K562 (cell line): ENCODE results near the gene EGFL7. TPM values are rescaled to one million over a fixed set of nuclear protein-coding genes. Genes with fewer than 3 reads are reported as not detected.

Experiments used
- CHCHD3 ChIP-seq: fragments of 250-450 bp; sonication (Bioruptor Pico); IDR thresholded peaks from 2 replicates; pipeline ENCODE4 v2.1.2; 2022; ENCODE audit warnings: mild to moderate bottlenecking
- CREB5 ChIP-seq: fragments of 250-450 bp; sonication (Bioruptor Pico); IDR thresholded peaks from 2 replicates; pipeline ENCODE4 v1.5.0; 2020; ENCODE audit warnings: mild to moderate bottlenecking
- ESRRA ChIP-seq: fragments of 450-650 bp; IDR thresholded peaks from 2 replicates; pipeline ENCODE4 v1.6.1; 2014; ENCODE audit warnings: low read depth, mild to moderate bottlenecking, moderate library complexity, borderline replicate concordance
- NRF1 ChIP-seq, 2 experiments: fragments of 450-650 bp; IDR thresholded peaks in 1 of 2; conservative IDR thresholded peaks in 1 of 2; 2 replicates each; pipeline ENCODE4 v1.6.1; 2014; ENCODE audit warnings: mild to moderate bottlenecking in 2 of 2
- PHTF2 ChIP-seq: fragments of 250-450 bp; sonication (Bioruptor Pico); IDR thresholded peaks from 2 replicates; pipeline ENCODE4 v1.5.0; 2021; ENCODE audit warnings: mild to moderate bottlenecking
- YY1 ChIP-seq, 3 experiments: IDR thresholded peaks; 2 replicates each; pipeline ENCODE4 v1.6.1; 2011; ENCODE audit warnings: low read length in 2 of 3, mild to moderate bottlenecking in 2 of 3, moderate library complexity in 2 of 3, borderline replicate concordance in 1 of 3, control low read depth in 1 of 3, low read depth in 1 of 3; ENCODE audit not compliant: insufficient read depth in 3 of 3, insufficient replicate concordance in 2 of 3, control insufficient read depth in 1 of 3, insufficient read length in 1 of 3; ENCODE audit errors: extremely low read depth in 1 of 3
- ZBTB49 ChIP-seq: sonication (generic); formaldehyde crosslinking; IDR thresholded peaks from 2 replicates; pipeline ENCODE4 v1.8.0; 2022; ENCODE audit warnings: missing genetic modification reagents, mild to moderate bottlenecking, borderline replicate concordance
- ZKSCAN1 ChIP-seq: fragments of 150-350 bp; IDR thresholded peaks from 2 replicates; pipeline ENCODE4 v1.6.1; 2016; ENCODE audit warnings: low read depth, low read length
- ZNF24 ChIP-seq: fragments of 450-650 bp; IDR thresholded peaks from 2 replicates; pipeline ENCODE4 v1.6.1; 2016
- polyA plus RNA-seq, 8 experiments: library from polyadenylated mRNA; depleted of rRNA in 4 of 8; stranded (reverse) in 5 of 8; unstranded in 3 of 8; fragments of >200 nt; fragmentation: Nextera tagmentation in 2 of 8; fragmentation: Illumina TruSeq in 1 of 8; extraction: Ambion mirVana in 2 of 8; extraction: Trizol in 1 of 8; gene quantifications; 2 replicates each; pipeline versions ENCODE4 v1.2.1 to v1.2.3, GENCODE V29; 2011 to 2014; ENCODE audit warnings: inconsistent platforms in 1 of 8, missing spikeins in 1 of 8
- total RNA-seq, 7 experiments: library from RNA; depleted of rRNA in 6 of 7; stranded (reverse); fragments of >200 nt in 6 of 7; fragmentation: Illumina TruSeq in 2 of 7; extraction: Trizol in 2 of 7; gene quantifications; 2 replicates each; pipeline versions ENCODE4 v1.2.1 to v1.2.3, GENCODE V29; 2011 to 2021; ENCODE audit warnings: low replicate concordance in 1 of 7

EGFL7 gene
- total and polyA plus RNA-seq, 9 of the 15 experiments (the other 6 are each of a cell fraction or from before 2014, with no cell fraction given): 1.5 to 286 (median 55.5) TPM

GRCh38 chr9:136694163-136694871, 31.6 kb downstream of the EGFL7 start (continued):
- no peak for TF ChIP-seq ZBTB49 (CRISPR knock-in tag)
- no peak for TF ChIP-seq CREB5
- TF ChIP-seq ESRRA: no peak
- 0 out of 2 replicates have a peak, but pooled peaks have one; percentile 13 for TF ChIP-seq ZKSCAN1
- no peak; a peak in 1 of 4 replicates for TF ChIP-seq NRF1 (conservative IDR thresholded peaks at IDR 0.05 in 1 of 2, IDR thresholded peaks at IDR 0.05 in 1 of 2)
- no peak for TF ChIP-seq ZNF24
- no peak for TF ChIP-seq CHCHD3 (CRISPR knock-in tag)
- TF ChIP-seq YY1 (IDR thresholded peaks at IDR 0.05; ENCODE audit: borderline replicate concordance in 1 of 3, control insufficient read depth in 1 of 3, extremely low read depth in 1 of 3, insufficient read depth in 3 of 3, insufficient read length in 1 of 3, insufficient replicate concordance in 2 of 3, low read depth in 1 of 3, low read length in 2 of 3): no peak
- no peak for TF ChIP-seq PHTF2 (CRISPR knock-in tag)
- TF ChIP-seq, all 486 proteins: peak for 34
